Measurements from ENCODE around the gene SCTR.

Gene SCTR

DNA sequence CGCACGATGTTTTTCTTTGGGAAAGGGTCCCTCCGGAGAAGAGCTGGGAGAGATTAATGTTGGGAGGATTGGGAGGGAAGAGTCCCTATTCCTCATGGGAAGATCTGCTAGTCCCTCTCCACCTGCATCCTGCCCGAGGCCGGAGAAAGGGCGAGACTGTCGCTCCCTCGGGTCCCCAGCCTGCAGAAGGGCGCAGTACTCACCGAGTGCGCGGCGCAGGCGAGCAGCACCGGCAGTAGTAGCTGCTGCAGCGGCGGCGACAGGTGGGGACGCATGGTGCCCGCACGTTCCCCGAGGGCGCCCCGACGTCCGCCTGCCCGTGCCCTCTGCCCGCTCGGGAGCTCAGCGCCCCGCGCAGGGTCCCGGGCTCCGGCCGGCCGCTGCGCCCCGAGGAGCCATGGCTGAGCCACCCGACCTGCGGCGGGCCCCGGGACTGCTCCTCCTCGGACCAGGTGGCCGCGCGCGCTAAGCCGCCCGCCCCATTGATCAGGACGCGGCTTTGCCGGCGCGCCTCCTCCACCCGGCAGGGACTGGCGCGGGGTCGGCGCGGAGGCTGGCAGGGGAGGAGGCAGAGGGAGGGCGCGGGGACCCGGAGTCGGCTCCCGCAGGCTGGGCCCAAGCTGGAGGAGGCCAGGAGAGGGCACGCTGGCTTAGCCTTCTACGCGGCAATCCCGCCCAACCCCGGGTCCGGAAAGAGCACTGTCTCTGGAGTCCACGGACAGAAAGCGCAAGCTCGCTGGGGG, at the start of gene SCTR:
Gene SCTR (minus strand): TSS at position 532 of the 743 bp plus-strand sequence. CDS start 257 bp downstream, at position 275.
- no peak for DNase-seq

- no peak for DNase-seq
These were observed 43.0 kb upstream of the SCTR start for GRCh38 chr2:119567292-119567691.

- DNase-seq = no peak
These were observed 41.2 kb upstream of the SCTR start for GRCh38 chr2:119565481-119565880.

DNA sequence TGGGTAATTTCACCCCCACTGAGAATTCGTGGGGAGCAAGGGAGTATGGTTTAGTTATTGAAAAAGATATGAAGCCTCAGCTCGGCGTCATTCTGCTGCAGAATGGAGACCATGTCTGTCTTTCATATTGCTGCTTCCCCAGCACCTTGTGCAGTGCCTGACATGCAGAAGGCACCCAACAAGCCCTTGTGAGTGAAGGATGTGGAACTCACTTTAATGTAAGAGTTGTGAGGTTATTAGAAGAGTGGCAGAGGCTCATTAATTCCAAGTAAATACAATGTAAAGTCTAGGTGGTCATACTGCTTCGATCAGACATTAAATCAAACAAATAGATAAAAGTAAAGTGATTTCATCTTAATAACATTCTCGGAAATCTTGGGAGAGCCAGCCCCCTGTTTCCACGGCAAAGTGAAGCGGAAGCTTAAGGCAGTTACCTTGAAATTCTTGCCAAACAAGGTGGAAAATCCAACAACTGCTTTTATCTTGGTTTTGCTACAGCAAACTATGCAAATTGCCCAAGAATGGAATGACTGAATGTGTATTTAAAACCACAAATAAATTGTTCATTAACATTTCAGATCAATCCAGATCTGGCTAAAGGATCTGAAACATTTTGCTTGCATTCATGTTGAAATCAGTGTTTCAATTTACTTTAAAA, 29.5 kb upstream of the SCTR start:
- DNase-seq = no peak

GRCh38 chr2:119552902-119553301, 28.6 kb upstream of the SCTR start:
- no peak for DNase-seq

- DNase-seq = no peak
These were observed 26.6 kb upstream of the SCTR start for GRCh38 chr2:119550856-119551255.

GRCh38 chr2:119550346-119550745, 26.1 kb upstream of the SCTR start:
- no peak for DNase-seq

GRCh38 chr2:119549241-119549640, 25.0 kb upstream of the SCTR start:
- DNase-seq = no peak

DNA sequence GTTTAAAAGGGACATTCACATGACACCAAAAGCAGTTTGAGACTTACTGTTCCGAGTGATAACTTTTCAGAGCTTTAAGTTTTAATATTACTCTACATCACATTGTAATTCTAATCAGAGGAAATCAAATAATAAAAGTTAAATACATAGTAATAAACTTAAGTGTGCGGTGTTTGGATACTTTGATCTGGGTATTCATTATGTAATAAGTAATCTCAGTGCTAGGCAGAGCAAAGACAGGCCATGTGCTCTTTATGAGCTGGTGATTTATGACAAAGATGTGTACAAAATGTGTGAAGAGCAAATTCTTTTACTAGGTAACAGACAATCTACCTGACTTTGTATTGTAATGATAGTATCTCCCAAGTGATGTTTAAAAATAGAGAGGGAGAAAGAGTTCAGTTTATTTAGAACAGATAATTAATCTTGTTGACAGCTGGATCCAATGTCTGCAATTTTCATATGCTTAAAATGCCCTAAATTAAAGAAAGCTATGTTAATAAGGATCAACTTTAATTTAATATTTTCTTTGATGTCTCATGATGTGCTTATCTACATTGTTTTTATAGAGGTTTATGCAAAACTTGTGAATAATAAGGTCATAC, 24.3 kb upstream of the SCTR start:
- DNase-seq = no peak

- no peak for DNase-seq
These were observed 22.1 kb upstream of the SCTR start for GRCh38 chr2:119546447-119546767.

GRCh38 chr2:119545754-119546446, 21.6 kb upstream of the SCTR start:
- no peak for DNase-seq

DNA sequence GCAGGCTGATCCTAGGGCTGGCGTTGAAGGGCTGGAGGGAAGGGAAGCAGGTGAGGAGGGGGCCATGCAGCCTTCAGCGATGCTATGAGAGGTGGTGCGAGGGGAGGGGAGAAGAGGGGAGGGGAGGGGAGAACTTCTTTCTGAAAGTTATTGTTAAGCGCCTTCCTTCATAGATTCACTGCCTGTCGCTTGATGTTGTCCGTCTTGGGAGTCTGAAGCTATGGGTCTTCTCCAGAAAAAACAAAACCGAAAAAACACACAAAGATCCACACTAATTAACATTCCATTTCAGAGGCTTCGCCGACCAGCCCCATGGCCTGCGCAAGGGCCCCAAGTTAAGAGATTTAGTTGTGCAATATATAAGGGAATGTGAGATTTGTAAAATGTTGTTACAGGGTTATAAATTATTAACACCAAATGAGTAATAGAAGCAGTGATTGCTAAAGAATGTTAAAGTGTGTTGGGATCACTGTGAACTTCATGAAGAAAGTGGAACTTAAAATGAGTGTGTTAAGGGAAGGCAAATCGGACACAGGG, 20.7 kb upstream of the SCTR start:
- DNase-seq = no peak

DNA sequence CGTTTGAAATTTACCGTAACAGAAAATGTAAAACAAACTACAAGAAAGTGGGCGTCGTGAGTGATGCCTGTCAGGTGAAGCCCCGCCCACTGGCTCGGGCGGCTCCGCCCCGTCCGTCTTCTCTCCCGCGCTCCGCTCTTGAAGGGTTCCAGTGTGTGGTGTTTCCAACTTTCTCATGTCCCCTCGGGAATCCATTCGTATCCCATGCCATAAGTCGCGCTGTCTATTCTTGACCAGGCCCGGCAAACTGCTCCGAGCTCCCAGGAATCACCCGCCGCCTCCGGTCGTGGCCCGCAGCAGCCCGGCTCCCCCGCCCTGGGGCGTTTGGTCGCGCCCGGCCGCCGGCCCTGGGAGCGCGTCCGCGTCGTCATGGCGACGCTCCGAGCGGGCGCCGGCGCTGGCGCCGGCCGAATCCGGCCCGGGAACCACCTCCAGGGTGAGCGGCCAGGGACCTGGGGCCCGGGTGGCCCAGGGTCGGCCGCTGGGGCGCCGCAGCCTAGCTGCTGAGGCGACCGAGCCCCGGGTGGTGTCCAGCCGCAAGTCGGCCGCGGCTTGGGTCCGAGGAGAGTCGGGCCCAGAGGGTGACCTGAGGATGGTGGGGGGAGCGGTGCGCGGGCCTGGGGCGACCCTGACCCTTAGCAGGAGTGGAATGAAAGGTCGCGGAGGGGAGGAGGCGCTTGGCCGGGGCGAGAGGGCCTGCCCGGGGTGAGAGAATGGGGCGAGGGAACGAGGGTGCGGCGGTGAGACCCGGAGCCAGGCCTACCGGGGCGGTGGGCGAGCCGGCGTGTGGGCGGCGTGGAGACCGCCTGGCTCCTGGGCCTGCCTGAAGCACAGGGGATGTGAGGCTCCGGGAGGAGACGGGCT, 20.0 kb upstream of the SCTR start, which contains the start of gene CFAP221:
Gene CFAP221 (plus strand): TSS at position 375 of the 864 bp plus-strand sequence. CDS start 1,683 bp downstream, outside the sequence.
- peak; percentile 56 for DNase-seq

GRCh38 chr2:119541476-119541875, 17.2 kb upstream of the SCTR start:
- no peak for DNase-seq

DNA sequence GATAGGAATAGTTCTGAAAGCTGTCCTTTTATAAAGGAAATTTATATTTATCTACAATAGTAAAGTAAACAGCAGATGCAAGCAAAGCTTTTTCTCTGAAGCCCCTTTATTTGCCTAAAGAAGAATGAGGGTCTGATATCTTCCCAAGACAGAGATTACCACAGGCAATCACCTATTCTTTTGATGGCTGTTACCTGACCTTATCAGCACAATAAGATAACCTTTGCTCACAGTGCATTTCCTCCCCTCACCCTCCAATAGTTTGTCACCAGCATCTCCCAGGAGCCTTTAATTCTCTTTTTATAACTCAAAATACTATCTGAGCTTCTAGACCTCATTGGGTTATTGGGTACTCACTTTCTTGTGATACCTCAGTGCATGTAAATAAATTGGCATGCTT, 13.5 kb upstream of the SCTR start:
- no peak for DNase-seq

- no peak for DNase-seq
These were observed 12.4 kb upstream of the SCTR start for GRCh38 chr2:119536707-119537106.

DNA sequence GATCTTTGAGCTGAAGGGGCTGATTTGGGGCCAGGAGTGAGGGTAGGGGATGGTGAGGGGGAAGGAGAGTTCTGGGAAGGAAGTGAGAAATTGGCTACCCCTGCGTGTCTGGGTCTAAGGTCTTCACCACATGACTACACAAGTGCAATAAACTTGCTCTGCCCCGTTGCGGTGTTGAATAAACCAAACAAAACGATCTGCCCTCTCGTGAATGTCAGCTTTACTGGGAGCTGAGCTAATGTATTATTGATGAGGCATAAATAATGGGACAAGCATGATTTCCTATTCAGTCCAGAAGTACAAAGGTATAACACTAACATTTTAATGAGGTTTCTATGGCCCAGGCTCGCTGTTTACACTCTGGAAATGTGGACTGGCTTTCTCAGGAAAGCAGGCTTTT, 11.9 kb upstream of the SCTR start:
- no peak for DNase-seq

DNA sequence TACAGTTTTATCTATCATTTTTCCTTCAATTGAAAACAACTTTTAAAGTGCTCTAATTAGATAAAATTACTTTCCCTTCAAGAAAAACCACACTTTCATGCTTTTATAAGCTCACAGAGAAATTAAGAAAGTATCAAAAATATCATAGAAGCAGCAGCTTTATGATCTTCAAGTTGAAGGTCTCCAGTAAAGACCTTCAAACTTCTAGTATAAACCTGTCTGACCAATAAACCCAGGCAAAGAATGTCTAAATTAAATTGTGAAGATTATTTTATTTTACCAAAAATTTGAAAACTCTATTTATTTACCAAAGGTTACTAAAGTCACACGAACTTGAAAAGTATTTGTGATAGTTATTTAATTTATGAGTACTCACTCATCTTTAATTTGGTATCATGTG, 9.3 kb upstream of the SCTR start:
- no peak for DNase-seq

GRCh38 chr2:119531292-119531691, 7.0 kb upstream of the SCTR start:
- DNase-seq = no peak

DNA sequence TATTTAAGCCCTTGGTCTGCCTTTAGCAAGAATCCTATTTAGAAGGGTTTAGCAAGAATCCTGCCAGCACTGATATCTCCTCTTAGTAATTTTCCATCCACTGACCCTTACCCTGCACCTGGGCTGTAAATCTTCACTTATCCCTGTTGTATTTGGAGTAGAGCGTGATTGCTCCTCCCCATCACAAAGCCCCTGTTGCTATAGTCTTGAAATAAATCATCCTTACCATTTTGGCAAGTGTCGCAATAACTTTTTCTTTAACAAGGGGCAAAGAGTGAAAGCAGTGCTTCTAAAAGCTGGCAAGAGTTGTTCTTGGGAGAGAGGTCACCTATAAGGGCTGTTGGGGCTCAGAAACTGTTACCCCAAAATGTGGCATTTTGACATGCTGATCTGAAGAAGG, 3.7 kb upstream of the SCTR start:
- no peak for DNase-seq

DNA sequence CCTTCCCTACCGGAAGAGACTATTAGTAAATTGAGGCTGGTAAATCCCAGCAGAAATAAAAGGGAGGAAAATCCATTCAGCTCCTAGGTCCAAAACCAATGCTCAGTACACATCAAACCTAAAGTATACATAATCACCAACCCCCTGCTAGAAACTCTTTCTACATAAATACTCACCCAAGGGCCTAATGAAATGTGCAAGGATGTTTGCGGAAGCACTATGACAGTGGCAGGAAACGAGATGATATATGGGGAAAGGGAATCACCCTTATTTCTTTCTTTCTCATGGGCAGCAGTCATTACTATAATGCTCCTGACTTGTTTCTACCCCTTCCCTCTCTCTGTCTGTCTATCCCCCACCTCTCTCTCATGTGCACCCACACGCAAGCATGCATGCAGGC, 1.3 kb upstream of the SCTR start:
- DNase-seq = no peak

GRCh38 chr2:119523383-119523951, 816 bp downstream of the SCTR start:
- no peak for DNase-seq
